ENCODE measurements around the gene BCR.
A peak's percentile ranks its signal among the peaks of the same experiment; 100 is the strongest.

The BCR gene

DNA sequence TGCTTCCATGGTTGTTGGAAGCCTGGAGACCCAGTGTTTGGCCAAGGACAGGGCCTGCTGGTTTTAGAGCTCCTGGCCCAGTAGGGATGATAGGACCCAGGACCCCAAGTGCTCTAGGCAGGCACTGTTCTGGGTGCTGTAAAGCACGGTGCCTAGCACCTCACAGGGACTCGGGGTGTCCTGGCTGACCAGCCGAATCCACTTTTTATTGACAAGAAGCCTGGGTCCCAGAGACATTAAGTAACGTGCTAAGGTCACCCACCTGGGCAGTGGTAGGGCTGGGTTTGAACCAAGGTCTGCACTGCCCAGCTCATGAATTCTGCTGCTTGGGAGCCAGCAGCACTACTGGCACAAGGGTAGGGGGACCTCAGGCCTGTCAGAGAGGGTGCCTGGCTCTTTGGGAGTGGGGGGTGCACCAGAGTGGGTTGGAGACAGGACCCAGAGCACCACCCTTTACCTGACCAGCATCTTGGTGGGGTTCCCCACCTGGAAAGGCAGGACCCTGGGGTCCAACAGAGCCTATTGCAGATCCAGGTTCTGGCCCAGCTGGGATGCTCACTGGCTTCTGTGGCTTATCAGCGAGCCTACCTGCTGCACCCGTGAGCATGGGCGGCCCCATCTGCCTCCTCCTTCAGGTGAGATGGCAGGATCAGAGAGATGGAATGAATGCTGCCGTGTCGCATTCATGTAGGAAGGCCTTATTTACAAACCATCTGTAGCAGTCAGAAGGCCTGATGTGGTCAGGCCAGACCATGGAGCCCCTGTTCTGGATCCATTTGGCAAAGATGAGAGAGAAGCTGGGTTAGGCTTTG is 52.0 kb downstream of the BCR start:
- DNase-seq, result no peak

DNA sequence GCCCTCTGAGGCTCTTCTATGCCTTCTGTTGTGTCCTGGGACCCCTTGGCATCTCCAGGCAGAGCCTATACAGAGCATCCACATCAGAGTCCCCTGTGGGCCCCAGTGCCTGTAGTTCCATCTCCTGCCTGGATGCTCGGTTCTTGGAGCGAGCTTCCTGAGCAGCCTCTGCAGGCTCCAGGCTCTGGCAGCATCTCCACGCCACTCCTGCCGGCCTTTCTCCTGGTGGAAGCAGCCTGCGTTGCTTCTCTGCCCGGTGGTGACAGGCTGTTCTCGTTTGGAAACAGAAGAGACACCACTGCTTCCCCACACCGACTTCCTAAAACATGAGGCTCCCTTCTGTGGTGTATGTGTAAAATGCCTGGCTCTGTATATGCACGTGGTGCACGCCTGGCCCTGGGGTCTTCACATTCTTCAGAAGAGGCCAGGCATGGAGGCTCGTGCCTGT is 52.8 kb downstream of the BCR start:
- DNase-seq, result no peak

DNA sequence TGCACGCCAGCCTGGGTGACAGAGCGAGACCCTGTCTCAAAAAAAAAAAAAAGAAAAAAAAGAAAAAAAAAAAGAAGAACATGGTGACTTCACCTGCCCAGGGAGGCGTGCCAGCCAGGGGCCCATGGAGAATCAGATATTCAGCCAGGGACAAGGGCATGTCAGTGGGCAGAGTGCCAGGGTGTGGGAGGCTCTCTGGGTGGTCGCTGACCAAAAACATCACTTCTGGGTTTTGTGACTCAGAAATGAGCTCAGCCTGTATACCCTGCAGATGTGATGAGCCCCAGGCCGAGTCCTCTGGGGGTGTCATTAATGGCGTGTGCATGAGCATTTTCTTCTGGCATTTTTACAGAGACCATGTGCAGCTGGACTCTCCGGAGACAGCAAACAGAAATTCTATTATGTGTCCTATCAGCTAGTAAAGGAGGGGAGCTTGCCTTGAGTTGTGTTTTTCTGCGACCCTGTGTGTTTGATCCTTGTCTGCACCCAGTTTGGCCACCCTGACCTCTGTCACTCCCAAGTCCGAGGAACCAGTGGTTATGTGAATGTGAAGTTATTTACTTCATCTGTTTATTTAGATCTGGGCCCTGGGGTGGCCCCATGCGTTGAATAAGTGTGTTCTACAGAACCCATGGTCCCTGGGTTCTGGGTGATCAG is 53.6 kb downstream of the BCR start:
- DNase-seq, result no peak

DNA sequence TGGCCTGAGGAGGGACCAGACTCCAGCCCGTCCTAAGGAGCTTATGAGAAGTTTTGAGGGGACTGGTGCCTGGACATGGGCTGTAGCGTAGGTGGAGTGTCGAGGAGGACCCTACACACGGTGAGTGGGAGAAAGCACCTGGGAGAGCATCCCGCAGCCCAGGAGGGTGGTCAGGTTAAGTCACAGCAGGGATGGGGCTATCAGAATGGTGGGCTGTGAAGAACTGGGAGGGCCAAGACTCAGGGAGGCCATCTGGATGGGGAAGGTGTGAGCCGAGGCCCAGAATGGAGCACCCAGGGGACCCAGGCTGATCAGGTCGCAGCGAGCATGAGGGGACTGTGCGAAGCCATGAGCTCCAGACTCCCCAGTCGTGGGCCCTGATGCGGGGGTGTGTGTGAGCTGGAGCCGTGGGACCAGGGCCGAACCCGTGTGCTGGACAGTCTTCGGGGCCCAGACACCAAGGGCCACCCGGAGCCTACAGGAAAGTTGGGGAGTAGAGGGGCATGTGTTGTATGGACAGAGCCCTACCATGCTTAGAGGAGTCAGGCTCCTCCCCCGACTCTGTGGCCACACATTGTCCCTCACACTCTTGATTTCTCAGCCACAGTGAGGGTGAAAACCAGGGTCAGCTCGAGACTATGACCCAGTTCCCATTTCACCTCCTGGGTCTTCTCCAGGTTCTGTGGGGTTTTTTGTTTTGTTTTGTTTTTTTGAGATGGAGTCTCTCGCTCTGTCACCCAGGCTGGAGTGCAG is 54.3 kb downstream of the BCR start:
- DNase-seq, result no peak

DNA sequence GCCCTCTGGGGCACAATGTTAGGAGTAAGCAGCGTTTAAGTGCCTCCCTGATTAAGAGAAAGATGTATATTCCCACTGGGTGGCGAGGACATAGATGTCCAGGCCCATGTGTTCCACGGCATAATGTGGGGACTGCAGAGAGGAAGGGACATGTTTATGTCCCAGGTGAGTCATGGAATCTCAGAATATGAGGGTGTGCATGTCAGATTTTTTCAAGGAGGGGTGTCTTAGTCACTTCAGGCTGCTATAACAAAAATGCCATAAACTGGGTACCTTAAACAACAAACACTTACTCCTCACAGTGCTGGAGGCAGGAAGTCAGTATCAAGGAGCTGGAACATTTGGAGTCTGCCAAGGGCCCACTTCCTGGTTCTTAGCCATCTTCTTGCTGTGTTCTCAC is 55.1 kb downstream of the BCR start:
- DNase-seq, result no peak

DNA sequence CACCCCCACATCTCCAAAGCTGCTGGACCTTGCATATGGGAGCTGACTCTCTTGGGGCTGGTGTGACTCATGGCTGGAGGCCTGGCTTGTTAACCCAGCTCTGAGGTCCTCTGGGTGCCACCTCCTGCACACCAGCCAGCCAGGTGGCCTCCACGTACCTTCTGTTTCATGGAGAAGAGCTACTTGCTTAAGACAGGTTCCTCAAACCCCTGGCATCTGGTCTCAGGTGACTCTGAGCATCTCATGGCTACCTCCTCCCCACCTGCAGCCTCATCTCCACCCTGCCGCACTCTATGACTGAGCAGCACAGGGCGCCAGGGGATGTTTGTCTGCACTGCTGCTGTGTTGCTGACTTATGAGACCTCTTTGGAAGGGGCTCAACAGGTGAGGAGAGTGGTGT is 55.7 kb downstream of the BCR start:
- DNase-seq, result no peak

DNA sequence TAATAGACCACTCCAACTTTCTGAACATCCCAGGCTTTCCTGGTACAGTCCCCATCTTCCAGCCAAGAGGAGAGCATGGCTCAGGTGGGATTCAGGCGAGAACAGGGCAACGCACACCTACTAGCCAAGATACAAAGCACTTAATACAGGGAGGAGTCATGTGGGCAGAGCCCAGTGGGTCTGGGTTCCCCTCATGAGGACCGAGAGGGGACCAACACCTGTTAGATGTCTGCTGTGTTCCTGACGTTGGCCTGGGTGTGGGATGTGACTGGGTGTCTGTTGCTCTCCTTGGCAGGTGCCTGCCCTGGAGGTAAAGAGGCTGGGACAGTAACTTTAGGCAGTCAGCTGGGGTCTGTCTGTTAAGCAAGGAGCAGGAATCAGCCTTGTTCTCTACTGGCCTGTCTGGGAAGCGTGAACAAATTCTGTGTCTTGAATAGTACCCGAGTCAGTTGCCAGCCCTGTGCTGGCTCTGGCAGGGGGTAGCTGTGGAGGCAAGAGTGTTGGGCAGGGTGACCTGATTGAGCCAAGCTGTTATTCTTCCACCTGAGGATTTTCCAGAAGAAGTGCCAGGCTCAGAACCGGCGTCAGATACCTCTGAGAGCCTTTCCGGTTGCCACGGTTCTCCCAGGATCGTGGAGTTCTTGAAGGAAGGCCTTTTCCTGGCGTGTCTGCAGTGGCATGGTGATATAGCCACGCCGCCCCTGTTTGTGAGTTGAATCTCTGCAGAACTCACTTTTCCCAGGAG is 56.3 kb downstream of the BCR start:
- no peak for DNase-seq

DNA sequence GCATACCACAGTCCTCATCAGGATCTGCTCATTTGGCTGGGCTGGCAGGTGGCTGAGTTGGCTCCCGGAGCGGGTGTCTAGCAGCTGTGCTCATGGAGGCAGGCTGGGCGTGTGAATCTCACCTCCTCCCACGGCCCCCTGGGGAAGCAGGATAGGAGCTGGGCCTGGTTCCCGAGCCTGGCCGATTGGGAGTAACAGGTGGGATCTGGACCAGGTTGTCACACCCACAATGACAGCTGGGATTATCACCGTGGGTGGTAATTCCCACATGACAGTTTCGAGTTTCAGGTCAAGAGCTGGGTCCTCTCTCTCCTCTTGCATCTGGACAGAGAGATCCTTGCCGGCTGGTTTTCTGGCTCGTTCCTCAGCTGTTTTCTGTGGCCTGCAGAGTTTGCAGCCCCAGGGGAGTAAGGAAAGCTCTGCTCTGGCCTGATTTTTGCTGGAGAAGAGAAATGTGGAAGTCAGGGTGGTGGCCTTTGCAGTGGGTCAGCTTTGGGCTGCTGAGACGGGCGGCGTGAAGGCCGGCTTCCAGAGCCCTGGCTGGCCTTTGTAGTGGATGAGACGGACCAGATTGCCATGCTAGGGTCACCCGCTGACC is 57.0 kb downstream of the BCR start:
- no peak for DNase-seq

DNA sequence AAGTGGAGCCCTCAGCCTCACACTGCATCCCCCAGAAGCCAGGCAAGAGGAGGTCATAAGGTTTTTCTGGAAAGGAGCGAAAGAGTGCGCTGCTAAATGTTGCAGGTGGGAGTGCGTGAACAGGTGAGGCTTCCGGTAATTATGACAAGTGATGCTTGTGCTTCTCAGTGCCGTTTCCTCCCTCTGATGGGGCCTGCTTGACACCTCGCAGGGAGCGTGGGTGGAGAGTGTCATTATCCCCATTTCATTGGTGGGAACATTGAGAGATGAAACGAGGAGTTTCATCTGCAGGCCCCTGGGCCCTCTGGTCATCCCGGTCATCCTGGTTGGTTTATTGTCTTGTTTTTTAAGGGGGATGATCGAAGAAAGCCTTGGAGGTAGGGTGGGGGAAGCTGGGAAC is 57.5 kb downstream of the BCR start:
- peak; percentile 35 for DNase-seq

DNA sequence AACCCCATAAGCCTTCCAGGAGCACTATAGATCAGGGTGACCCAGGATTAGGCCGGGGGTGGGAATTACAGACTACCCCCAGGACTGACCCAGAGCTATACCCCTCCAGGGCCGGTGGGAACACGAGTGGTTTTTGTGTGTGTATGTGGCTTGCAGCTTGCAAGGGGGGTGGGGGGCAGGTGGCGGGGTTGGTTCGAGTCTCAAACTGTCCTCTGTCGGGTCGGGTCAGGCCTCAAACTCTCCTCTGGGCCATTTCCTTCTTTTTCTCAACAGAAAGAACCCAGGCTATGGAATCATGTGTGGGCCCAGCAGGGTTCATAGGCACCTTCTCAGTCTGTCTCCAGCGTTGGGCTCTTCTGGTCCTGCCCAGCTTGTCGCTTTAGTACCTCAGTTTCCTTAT is 58.4 kb downstream of the BCR start:
- no peak for DNase-seq

DNA sequence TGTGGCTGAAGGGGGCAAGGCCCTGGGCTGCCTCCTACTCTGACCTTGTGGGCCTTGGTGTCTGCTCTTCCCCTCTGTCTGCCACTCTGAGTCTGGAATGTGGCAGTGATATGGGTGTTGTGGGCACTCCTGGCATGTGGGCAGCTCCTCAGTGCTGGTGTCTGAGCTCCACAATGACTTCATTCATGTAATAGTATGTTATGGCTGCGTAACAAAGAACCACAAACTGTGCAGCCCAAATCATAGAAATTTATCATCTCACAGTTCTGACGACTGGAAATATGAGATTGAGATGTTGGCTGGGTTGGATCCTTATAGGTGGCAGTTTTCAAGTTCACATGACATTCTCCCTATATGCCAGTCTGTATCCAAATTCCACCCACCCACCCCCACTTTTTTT is 59.1 kb downstream of the BCR start:
- DNase-seq, result no peak

DNA sequence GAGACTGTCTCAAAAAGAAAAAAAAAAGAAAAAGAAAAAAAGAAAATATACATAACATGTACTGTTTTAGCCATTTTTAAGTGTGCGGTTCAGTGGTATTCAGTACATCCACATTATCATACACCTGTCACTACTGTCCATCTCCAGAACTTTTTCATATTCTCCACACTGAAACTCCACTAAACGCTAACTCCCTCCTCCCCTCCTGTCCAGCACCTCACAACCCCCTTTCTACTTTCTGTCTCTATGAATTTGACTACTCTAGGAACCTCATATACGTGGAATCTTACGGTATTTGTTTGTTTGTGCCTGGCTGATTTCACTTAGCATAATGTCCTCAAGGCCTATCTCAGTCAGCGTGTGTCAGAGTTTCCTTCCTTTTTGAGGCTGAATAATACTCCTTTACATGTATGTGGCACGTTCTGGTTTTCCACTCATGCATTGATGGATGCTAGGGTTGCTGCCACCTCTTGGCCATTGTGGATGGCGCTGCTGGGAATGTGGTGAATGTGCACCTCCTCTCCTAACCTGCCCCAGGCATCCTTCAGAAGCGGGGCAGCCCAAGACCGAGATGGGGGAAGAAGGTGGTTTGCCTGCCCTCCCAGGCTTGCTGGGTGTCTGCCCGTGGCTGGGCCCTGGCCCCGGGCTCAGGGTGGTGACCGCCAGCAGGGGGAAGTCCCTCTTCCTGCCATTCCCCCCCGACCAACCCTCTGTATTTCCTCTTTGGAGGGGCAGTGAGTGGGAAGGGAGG is 60.5 kb downstream of the BCR start:
- DNase-seq, result peak; percentile 37

DNA sequence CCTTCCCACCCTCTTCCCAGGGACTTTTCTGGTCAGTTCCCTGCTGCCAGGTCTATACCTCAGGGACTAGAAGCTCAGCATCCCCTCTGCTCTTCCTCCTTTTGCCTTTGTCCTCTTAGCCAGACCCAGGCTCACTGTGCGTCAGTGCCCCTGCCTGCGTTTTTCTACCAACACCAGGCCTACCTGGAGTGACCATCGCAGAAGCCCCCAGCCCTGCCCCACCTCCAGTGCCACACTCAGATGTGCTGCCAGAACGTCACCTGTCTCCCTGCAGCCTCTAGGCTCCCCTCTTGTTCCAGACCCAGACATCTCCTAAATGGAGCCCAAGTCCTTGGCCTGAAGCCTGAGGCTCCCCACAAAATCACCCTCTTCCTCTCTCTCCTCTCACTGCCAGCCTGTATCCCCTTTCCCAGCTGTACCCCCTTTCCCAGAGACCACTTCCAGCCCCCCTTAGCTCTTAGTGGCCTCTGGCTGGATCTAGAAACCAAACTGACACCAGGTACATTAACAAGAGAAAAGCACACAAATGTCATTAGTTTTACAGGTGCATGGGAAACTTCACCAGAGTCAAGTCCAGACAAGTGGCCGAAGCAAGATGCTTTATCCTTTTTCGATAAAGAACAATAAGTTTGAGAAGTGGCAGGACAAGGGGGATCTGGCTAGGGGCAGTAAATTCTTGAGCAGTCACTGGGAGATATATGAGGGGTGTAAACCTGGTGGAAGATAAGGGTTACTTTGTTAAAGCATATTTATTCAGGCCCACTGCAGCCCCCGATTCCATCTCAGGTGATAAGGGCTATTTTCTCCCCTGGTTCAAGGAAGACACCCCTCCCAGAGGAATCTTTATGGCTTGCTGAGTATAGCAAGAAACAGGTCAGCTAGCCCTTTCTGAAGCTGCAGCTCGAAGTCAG is 61.5 kb downstream of the BCR start:
- no peak for DNase-seq

DNA sequence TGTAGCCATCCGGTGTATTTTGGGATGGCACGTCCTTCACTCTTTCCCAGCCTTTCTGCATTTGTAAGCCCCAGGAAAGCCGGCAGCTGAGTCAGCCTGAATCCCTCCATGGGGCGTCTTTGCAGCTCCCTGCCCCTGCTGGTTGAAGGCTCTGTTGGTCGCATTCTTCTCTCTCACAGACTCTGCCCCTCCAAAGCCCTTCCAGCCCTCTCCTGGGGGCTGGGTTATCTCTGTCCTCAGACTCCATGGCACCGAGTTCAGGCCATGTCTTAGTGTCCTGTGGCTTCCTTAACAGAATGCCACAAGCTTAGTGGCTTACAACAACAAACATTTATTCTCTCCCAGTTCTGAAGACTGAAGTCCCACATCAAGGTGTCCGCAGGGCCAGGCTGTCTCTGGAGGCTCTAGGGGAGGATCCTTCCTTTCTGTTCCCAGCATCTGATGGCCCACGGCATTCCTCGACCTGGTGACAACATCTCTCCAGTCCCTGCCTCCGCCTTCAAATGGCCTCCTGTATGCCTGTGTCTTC is 62.2 kb downstream of the BCR start:
- no peak for DNase-seq

DNA sequence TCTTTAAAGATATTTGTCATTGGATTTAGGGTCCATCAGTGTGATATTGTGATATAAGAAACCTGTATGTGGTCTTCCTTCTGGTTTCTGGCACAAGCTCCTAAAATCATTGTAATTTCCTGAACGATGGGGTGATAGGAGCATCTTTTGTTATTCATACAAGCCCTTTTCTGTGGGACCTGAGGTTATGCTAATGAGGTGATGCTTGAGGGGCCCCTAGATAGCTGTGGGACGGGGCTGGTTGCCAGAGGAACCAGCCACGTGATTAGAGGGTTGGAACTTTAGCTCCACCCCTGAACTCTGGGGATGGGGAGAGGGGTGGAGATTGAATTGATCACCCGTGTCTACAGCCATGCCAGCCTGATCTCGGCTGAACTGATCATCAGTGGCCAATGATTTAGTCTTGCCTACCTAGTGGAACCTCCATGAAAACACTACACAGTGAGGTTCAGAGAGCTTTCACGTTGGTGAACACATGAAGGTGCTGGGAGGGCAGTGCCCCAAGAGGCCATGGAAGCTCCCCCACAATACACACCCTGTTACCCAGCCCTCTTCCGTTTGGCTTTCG is 62.8 kb downstream of the BCR start:
- peak; percentile 85 for DNase-seq

DNA sequence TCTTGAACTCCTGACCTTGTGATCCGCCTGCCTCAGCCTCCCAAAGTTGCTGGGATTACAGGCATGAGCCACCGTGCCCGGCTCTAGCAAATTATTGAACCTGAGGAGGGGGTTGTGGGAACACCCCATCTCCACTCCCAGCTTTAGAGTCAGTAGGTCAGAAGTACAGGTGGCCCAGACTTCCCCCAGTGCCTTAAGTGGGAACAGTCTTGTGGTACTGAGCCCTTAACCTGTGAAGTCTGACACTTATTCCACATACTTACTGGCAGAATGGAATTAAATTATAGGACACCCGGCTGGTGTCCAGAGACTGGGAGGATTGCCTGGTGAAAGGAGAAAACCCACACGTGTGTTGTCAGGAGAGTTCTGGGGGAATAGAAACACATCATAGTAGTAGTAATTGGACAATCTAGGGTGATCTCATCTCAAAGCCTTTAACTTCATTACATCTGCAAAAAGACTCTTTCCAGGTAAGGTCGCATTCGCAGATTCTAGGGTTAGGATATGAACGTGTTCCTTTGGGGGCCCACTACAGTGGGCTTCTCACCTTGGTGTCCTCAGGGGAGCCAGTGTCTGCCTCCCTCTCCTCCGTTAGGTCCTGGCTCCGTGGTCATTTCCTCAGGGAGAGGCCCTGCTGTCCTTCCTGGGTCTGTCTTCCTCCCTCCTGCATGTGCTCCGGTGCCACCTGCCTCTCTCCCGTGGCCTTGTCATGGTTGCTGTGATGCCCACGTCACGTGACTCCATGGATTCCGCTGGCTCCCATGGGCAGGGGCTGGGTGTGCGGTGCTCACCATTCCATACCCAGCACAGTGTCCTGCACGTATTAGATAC is 63.8 kb downstream of the BCR start:
- DNase-seq, result no peak

DNA sequence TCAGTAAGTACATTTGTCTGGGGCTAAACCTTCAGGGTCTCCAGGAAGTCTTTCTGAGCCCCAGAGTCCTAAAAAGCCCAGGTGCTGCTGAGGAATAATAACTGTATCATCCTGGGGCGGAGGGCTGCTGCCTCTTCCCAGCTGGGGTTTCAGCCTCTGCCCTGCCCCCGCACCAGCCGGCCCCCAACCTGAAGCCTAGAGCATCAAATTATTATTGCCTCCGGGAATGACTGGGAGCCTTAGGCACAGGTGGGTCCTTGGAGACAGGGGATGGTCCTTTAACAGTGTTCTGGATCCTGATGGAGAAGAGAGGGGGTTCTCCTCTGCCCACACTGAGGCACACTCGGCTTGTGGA is 64.4 kb downstream of the BCR start:
- DNase-seq, result no peak

DNA sequence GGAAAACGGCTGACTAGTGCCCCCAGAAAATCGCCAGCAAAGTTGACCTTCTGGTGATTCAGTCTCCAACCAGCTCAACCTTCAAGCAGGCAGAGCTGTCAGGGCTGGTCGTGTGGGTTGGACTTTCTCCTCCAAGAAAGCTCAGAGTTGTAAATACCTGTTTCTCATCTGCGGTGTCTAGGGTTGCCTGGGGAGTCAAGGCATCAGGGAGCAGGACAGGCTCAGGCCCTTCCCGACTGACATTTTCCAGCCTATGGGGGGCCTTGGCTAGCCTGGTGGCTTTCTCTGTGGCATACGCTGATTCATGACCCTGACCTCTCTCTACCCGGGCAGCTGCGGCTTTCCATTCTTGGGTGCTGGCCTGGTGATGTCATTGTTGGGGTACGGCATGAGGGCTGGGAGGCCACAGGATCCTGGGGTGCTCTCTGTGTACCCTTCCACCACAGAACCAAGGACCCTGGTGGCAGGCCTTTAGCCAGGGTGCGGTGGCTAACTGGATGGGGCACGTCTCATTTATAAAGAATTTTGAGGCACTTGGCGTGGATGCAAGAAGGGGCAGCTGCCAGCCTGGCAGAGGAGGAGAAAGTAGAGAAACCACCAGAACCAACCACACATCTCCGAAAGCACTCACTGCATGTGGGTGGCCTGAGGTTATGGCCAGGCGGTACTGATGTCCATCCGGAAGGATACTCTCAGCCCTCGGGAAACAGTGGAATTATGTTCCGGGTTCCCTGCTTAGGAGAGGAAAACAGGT is 64.9 kb downstream of the BCR start:
- DNase-seq, result no peak

DNA sequence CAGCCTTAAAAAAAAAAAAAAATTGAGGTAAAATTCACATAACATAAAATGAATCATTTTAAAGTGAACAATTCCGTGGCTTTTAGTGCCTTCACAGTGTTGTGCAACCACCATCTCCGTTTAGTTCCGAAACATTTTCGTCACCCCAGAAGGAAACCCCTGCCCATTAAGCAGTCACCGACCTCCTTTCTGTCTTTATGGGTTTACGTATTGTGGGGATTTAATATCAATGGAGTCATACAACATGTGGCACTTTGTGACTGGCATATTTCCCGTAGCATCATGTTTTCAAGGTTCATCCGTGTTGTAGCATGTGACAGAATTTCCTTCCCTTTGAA is 65.5 kb downstream of the BCR start:
- no peak for DNase-seq
